ENCODE data around the gene MSH3.
A peak's percentile ranks its signal among the peaks of the same experiment; 100 is the strongest.
"Not testable (repeated sequence)": the region's sequence is repeated elsewhere in the genome, so short reads cannot be mapped to it uniquely, and the experiment has no call there.

Gene MSH3

DNA sequence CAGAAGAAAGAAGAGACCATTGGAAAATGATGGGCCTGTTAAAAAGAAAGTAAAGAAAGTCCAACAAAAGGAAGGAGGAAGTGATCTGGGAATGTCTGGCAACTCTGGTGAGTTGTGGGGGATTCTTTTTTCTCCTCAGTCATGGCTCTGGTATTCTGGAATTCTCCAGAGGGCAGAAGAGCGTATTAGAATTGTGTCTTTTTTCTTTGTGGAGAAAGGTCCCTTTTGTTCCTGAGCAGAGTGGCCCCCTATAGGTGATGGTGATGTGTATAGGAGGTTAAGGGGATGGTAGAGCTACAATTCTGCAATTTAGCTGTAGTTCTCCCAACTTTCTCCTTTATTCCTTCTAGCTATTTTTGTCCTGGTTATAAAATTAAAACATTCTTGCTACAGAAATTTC lies 2.0 kb downstream of the MSH3 start:
- no peak for DNase-seq (ENCODE audit: low read depth)

DNA sequence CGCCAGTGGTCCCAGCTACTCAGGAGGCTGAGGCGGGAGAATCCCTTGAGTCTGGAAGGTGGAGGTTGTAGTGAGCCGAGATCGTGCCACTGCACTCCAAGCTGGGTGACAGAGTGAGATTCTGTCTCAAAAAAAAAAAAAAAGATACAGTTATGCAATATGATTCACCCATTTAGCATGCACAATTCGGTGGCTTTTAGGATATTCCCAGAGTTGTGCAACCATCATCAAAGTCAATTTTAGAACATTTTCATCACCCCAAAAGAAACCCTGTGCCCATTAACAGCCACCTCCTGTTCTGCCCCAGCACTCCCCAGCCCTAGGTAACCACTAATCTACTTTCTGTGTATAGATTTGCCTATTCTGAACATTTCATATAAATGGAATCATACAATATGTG lies 4.7 kb downstream of the MSH3 start:
- no peak for DNase-seq (ENCODE audit: low read depth)

DNA sequence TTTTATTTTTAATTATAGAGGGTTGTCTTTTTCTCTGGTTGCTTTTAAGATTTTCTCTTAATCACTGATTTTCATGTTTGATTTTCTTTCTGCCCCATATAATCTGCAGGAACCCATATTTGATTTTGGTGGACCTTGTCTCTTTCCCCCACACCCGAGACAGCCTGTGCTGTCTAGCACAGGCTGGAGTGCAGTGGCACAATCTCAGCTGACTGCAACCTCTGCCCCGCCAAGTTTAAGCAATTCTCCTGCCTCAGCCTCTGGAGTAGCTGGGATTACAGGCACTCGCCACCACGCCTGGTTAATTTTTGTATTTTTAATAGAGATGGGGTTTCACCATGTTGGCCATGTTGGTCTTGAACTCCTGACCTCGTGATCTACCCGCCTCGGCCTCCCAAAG lies 6.2 kb downstream of the MSH3 start:
- not testable (repeated sequence) for DNase-seq (ENCODE audit: low read depth)

DNA sequence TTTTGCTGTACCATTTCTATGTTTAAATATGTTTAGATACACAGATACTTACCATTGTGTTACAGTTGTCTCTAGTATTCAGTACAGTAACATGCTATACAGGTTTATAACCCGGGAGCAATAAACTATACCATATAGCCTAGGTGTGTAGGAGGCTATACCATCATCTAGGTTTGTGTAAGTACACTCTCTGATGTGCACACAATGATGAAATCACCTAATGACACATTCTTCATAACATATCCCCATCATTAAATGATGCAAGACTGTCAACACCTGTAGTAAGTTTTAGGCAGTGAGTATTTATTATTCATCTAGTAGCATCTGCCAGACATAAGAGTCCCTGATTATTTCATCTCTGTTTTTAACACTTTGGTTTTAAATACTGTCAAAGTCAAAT lies 7.7 kb downstream of the MSH3 start:
- no peak for DNase-seq (ENCODE audit: low read depth)

DNA sequence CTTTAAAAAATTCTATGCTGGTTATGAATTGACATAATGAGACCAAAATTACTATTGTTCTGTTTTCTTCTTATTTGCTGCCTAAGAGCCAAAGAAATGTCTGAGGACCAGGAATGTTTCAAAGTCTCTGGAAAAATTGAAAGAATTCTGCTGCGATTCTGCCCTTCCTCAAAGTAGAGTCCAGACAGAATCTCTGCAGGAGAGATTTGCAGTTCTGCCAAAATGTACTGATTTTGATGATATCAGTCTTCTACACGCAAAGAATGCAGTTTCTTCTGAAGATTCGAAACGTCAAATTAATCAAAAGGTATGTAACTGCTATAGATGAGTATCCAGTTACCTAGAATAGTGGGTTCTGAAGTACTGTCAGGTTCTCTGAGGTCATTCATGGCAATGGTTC lies 10.6 kb downstream of the MSH3 start:
- DNase-seq (ENCODE audit: low read depth): no peak

DNA sequence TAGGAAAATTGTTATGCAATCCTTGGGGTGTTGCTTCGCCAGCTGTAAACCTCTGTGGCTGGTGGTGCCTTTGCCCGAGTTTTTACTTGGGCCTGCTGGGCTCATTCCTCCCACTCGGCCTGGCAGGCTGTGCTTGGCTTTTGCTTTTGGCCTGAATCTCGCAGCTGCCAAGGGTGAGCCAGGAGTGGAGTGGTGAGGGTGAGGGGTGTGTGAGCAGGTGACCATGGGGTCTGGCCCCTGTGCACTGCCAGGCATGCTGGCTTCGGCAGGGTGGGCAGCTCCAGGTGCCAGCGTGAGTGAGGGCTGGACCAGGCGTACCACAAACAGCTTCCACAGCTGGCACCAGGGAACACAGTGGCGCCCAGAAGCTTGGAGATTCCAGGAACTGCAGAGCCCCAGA lies 12.9 kb downstream of the MSH3 start:
- no peak for DNase-seq (ENCODE audit: low read depth)

DNA sequence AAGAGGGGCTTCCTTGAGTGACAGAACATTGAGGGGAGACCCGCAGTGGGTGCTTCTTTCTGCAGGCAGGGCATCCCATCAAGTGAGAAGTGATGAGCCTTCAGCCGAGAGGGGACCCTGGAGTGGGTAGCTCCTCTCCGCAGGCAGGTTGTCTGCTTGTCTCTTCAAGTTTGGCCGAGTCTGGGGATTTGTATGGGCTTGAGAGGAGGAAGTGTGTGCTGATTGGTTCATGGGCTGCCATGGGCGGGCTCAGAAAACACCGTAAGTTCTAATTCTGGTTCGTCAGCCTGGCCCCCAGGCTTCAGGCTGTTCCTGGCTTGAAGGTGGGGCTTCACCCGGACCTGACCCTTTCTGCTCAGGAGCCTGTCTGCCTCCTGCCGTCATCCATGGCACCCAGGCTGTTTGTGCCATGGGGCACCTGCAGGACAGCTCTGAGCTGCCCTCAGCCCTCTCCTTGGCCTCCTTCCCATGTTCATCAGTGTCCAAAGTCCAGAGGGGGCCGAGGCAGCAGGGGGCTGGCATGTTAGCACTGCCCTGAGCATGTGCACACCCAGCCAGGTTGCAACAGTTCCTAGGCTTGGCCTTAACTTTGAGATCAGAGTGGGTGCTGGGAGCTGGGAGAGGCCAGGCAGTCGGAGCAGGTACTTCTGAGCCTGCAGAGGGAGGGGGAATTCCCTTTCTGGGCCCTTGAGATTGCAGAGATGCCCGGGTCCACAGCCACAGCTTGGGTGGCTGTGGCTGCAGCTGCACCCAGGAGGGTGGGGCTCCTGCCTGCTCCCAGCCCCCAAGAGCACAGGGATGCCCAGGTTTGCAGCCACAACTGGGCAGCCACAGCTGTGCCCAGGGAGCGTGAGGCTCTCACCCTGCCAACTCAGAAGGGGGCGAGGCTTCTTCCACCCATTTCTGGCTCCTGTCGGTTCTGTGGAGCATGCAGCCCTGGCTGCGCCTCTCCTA lies 13.8 kb downstream of the MSH3 start:
- no peak for DNase-seq (ENCODE audit: low read depth)

DNA sequence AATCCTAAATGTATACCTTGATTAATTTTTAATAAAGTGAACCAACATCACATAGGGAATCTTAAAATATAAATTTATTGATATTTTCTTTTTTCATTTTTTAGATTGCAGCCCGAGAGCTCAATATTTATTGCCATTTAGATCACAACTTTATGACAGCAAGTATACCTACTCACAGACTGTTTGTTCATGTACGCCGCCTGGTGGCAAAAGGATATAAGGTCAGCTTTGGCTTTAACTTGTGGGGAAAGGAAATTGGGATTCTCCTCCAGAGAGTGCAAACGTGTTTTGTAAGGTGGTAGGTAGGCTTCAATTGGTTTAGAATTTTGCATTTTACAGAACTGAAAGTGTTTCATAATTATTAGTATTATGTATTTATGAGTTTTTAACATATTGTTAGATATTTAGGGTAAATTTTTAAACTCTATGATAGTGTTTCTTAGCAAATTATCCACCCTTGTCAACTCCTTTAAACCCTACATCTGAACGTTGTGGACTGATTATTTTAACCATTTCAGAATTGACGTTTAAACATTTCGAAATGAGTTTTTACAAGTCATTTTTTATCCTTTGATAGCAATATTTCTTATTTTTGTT lies 17.8 kb downstream of the MSH3 start:
- DNase-seq (ENCODE audit: low read depth): peak; percentile 25

DNA sequence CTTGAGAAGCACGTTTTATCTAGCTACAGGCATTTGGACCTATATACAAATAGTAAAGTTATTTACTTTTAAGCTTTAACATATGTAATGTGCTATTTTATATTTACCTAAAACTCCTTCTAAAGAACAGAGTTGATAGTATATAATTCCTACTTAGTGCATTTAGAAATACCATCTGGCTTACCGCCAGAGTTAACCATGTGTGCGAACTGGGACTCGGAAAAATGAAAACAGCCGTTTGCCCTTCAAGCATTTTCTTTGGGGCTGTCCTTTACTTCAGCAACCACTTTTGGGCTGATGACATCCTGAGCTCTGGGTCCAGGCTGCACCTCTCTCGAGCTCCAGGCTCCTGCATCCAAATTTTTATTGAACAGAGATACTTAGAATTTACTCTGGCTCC lies 22.3 kb downstream of the MSH3 start:
- DNase-seq (ENCODE audit: low read depth): no peak

DNA sequence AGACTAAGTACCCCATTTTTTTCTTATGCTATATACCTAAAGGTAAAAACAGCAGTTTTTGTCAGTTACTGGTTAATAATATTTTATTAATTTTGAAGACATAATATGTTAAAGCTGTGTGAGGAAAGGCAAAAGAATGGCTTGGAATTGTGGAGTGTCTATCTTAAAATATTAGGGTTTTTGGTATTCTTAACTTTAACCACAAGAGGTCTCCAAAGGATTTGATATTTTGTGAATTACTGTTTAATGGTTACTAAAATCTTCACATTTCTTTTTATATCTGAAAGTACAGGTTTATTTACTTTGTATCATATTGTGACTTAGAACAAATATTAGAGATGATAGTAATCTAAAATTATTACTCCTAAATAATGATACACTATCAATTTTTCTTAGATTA lies 32.3 kb downstream of the MSH3 start:
- DNase-seq (ENCODE audit: low read depth): no peak

DNA sequence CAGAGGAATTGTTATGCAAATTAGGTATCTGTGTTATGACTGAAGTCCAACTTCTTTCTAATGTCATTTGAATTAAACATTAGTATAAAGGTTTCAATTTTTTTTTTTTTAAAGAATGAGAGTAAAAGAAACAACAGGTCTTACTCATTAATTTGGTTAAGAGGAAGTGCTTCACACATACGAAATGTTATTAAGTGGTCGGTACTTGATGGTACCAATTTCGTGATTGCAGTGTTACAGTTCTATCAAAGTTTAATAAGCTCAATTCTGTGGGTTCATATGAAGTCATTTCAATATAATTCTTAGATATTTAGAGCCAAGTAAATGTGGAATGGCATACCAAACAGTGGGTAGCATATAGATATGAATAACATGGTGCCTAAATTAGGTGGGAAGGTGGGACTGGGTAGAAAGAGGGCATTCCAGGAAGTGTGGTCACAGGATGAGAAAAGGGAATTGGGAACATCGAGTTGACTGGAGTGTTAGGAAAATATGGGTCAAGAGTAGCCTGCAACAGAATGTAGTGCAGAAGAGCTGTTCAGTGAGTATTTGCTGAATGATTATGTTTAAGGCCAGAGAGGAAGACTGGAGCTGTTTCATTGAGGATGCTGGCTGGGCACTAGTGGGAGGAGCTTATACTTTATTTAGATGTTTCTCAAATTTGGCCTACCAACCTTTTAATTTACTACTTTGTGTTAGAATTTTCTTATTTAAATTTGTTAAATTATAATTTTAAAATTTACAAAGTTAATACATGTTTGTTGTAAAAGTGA lies 34.4 kb downstream of the MSH3 start:
- no peak for DNase-seq (ENCODE audit: low read depth)

DNA sequence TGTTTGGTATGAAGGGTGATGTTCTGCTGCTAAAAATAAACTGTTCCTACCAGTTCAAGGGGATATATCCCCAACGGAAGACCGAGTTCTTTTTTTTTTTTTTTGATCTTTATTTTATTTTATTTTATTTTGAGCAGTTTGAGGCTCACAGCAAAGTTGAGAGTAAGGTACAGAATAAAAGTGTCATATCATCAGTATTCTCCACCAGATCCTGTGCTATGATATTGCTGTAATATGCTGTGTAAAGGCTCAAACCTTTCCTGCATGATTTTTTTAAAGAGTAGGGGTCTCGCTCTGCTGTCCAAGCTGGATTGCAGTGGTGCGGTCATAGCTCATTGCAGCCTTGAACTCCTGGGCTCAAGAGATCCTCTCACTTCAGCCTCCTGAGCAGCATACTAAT lies 35.2 kb downstream of the MSH3 start:
- no peak for DNase-seq (ENCODE audit: low read depth)

DNA sequence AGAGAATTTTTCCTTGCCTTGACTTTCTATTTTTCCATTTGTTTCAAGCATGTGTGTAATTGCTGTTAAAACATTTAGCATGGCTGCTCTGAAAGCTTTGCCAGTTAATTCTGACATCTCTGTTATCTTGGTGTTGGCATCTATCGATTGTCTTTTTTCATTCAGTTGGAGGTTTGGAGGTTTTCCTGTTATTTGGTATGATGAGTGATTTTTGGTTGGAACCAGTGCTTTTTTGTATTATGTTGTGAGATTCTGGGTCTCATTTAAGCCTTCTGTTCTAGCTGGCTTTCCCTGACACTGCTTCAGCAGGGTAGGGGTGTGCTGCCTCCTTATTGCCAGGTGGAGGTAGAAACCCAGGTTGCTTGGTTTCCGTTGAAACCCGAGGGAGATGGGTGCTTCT lies 41.2 kb downstream of the MSH3 start:
- DNase-seq (ENCODE audit: low read depth): no peak

DNA sequence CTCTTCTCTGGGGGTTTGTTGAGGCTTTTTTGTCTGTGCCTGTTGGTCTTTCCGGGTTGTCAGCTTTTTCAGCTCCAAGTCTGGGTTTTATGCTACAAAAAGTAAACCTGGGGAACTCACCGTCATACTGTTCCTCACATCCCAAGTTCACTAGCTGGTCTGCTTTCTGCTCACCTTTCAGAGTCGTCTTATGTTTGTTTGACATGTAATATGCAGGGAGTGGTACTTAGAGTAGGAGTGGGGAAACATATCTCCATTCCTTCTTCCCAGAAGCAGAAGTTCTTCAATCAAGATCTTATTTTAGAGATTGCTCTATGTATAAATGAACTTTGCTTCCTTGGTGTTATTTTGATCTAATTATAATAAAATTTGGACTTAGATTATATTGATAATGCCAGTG lies 42.0 kb downstream of the MSH3 start:
- no peak for DNase-seq (ENCODE audit: low read depth)

DNA sequence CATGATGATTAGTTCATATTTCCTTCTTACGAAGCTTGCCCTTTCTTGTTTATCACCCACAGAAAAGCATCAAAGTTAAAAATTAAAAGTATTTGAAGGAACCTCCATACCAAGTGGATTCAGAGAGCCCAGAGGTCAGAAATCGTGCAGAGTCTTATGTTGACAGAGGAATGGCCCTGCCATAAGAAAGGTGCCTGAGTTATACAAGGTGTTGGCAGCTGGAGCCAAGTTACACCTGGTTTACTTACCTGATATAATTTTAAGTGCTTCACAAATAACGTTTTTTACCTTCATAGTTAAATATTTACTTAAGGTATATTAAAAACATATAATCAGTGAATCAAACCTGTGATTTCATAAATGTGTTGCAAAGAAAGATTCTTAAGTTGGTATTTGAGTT lies 42.6 kb downstream of the MSH3 start:
- DNase-seq (ENCODE audit: low read depth): no peak

DNA sequence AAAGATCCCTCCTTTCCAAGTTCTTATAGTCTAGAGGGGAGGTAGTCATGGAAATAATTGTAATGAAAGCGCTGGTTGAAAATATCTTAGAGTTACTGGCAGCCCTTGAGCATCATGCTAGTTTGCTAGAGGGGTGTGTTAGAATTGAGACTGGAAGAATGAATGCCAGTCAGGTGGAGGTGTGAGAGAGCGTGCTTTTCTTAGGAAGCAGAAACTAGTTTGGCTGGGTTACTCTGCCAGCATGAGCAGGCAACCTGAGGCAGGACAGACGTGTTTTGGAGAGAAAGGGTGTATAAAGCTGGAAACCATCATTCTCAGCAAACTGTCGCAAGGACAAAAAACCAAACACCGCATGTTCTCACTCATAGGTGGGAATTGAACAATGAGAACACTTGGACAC lies 43.9 kb downstream of the MSH3 start:
- no peak for DNase-seq (ENCODE audit: low read depth)

DNA sequence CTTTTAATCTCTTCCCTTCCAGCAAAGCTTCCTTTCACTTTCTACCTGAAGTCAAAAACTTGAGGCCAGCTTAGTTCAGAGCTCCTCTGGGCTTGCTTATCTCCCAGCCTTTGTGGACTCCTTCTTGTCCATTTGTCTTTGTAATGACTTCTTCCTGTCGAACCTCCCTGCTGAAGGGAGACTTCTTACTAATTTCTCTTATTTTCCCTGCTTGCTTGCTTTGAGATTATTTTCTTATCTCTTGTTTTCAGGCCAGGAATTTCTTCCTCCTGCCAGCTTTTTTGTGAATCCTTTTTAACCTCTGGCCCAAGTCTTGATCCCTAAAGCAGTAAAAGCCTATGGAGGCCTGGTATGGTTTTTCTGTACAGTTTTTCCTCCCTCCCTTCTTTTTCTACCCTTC lies 47.1 kb downstream of the MSH3 start:
- DNase-seq (ENCODE audit: low read depth): no peak

DNA sequence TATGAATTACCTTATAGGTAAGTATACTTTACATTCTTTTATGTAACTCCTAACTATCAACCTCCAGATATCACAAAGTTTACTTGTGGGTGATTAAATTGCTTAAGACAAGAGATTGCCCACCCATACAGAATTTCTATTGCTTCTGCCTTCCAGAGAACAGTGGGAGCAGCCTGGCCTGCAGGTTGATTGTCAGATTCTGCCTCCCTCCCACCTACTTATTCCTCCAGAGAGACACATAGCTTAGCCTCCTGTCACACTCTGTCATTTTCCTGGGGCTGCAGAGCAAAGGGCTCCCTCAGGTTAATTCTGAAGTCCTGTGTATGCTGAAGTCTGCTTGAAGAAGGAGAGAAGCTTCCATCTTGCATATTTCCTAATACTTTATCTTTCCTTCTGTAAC lies 48.8 kb downstream of the MSH3 start:
- no peak for DNase-seq (ENCODE audit: low read depth)

DNA sequence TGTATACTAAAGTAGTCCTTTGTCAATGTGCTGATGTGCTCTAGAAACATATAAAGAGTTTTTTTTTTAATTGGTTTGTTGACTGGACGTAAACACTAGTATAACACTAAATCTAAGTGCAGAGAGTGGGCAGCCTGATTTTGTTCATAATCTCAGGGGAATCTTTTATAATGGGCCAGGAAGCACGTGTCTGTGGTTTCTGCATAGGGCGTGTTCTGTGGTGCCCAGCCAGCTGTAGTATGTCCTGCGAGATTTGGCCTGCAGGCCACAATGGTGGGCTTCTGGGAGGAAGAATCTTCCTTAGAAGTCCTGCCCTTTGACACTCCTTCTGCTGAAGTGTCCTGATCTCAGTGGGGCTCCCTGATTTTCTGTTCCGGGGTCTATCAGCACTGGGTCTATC lies 49.3 kb downstream of the MSH3 start:
- no peak for DNase-seq (ENCODE audit: low read depth)

DNA sequence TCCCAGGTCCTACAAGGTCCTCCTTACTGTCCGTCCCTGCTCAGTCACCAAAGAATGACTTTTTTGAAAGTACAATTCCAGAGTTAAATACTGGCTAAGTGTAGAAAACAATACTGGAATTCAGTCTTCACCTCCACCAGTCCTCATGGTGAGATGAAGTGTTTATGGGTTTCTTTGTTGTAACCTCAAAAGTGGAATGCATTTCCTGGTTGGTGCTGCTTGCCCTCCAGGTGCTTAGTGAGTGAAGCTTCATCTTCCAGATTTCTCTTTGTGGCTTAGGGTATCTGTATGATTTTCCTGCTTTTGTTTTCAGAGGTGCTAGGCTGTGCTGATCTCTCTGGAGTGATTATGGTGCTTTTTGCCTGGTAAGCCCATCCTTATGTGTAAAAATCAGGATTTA lies 49.8 kb downstream of the MSH3 start:
- DNase-seq (ENCODE audit: low read depth): no peak

DNA sequence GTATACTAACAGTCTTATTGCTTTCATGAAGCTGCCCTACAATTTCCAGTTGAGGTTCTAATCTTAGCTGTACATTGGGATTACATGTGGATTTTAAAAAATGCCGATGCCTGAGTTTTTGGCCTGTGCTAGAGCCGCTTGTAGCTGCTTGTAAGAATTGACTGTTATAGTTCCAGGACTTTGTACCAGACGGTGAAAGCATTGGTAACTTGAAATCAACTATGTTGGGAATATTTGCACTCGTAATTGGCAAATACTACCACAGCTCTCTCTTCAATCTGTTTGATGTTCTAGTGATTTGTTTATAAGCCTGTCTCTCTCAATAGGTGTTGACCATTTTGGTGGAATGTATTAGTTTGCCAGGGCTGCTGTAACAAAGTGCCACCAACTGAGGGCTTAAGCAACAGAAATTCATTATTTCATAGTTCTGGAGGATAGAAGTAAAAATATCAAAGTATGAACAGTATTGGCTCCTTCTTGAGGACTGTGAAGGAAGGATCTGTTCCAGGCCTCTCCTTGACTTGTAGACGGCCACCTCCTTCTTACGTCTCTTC lies 50.8 kb downstream of the MSH3 start:
- DNase-seq (ENCODE audit: low read depth): no peak

DNA sequence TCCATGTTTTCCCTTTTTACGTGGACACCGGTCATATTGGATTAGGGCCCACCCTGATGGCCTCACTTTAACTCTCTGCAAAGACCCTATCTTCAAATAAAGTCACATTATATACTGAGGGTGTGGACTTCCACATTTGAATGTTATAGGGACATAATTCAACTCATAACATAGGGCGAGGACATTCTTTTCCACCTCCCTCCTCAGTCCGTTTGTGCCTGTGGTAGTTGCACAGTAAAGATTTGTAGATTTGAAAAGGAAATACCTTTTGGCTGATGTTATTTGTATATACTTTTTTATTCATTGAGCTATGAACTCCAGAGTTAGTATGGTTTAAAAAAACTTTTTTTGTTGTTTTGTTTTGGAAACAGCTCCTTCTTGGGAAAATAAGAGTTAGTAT lies 51.3 kb downstream of the MSH3 start:
- DNase-seq (ENCODE audit: low read depth): no peak
